SK-N-SH treated with all-trans-retinoic acid at 6 μM for 48 hours (cell line): ENCODE results near the gene CBL.

Source experiments
- ARNTL ChIP-seq: fragments of 450-650 bp; formaldehyde crosslinking; IDR thresholded peaks from 2 replicates; pipeline ENCODE4 v1.5.0; 2020; ENCODE audit warnings: low read depth, mild to moderate bottlenecking, moderate library complexity, borderline replicate concordance
- CREB5 ChIP-seq: fragments of 250-450 bp; sonication (Bioruptor Pico); IDR thresholded peaks from 2 replicates; pipeline ENCODE4 v1.5.1; 2020; ENCODE audit warnings: low read depth, mild to moderate bottlenecking, moderate library complexity
- CSDC2 ChIP-seq: fragments of 250-450 bp; sonication (Bioruptor Pico); IDR thresholded peaks from 2 replicates; pipeline ENCODE4 v1.5.0; 2020; ENCODE audit warnings: mild to moderate bottlenecking, moderate library complexity
- ESRRG ChIP-seq: fragments of 250-450 bp; sonication (Bioruptor Pico); IDR thresholded peaks from 2 replicates; pipeline ENCODE4 v1.6.1; 2021; ENCODE audit warnings: mild to moderate bottlenecking
- GLIS3 ChIP-seq: fragments of 250-450 bp; sonication (Bioruptor Pico); IDR thresholded peaks from 2 replicates; pipeline ENCODE4 v1.5.0; 2020; ENCODE audit warnings: mild to moderate bottlenecking, moderate library complexity
- ISL1 ChIP-seq: fragments of 250-450 bp; sonication (Bioruptor Pico); IDR thresholded peaks from 2 replicates; pipeline ENCODE4 v2.1.2; 2022; ENCODE audit warnings: mild to moderate bottlenecking, moderate library complexity
- OSR1 ChIP-seq: fragments of 250-450 bp; sonication (Bioruptor Pico); IDR thresholded peaks from 2 replicates; pipeline ENCODE4 v1.8.0; 2022; ENCODE audit warnings: moderate library complexity, mild to moderate bottlenecking, inconsistent platforms
- PATZ1 ChIP-seq: fragments of 250-450 bp; sonication (Bioruptor Pico); IDR thresholded peaks from 2 replicates; pipeline ENCODE4 v1.8.0; 2020; ENCODE audit warnings: mild to moderate bottlenecking, moderate library complexity, borderline replicate concordance
- TOX ChIP-seq: fragments of 250-450 bp; sonication (Bioruptor Pico); IDR thresholded peaks from 2 replicates; pipeline ENCODE4 v1.8.0; 2021; ENCODE audit warnings: mild to moderate bottlenecking, moderate library complexity, borderline replicate concordance
- TSHZ2 ChIP-seq: fragments of 250-450 bp; sonication (Bioruptor Pico); IDR thresholded peaks from 2 replicates; pipeline ENCODE4 v1.5.0; 2020; ENCODE audit warnings: mild to moderate bottlenecking, moderate library complexity
- ZFP3 ChIP-seq: fragments of 250-450 bp; sonication (Bioruptor Pico); IDR thresholded peaks from 2 replicates; pipeline ENCODE4 v1.5.0; 2020; ENCODE audit warnings: mild to moderate bottlenecking, moderate library complexity
- ZFP30 ChIP-seq: fragments of 450-650 bp; formaldehyde crosslinking; IDR thresholded peaks from 2 replicates; pipeline ENCODE4 v1.5.0; 2022; ENCODE audit warnings: mild to moderate bottlenecking, moderate library complexity

GRCh38 chr11:119273721-119274120, 67.6 kb downstream of the CBL start:
- TF ChIP-seq ZFP30 = no peak
- no peak for TF ChIP-seq ISL1 (CRISPR knock-in tag)
- no peak for TF ChIP-seq TOX (CRISPR knock-in tag)
- TF ChIP-seq OSR1 (CRISPR knock-in tag) = no peak
- no peak for TF ChIP-seq ZFP3 (CRISPR knock-in tag)
- TF ChIP-seq PATZ1 = no peak
- TF ChIP-seq ESRRG (CRISPR knock-in tag) = no peak
- TF ChIP-seq TSHZ2 (CRISPR knock-in tag) = no peak
- no peak for TF ChIP-seq CREB5 (CRISPR knock-in tag)
- no peak for TF ChIP-seq ARNTL
- TF ChIP-seq CSDC2 (CRISPR knock-in tag) = no peak
- no peak for TF ChIP-seq GLIS3
